ENCODE data around the gene MCMBP.

DNA sequence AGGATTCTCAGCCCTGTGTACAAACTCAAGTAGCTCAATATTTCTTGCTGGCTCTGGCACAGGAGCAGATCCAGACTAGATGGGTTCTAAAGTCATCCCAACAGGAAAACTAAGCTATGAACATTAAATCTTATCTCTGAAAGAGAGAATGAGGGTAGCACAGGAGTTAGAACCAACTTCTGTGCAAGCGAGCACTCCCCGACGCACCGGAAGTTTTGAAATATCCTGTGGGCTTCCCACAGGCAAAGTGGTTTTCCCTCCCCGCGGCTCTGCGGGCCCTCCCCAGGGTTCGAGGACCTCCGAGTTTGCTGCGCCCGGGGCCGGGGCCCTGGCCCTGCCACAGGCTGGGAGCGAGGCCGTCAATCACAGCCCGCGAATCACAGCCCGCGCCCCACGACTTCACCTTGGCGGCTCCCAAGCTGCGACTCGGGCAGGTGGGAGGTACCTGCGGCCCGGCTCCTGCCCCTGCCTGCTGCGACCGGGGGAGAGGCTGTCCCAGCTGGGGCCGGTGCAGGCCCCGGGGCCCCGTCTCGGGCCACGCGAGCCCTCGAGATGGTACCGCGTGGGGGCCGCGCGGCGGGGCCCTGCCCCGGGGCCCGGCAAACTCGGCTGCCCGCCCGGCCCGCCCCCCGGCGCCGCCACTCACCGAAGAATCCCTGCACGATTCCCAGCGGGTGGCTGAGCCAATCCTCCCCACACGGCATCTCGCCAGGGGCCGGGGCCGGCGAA is 598 bp downstream of the MCMBP start:
- TF ChIP-seq ZNF776 (tag by site-specific recombination; IDR thresholded peaks at IDR 0.05; ENCODE audit: borderline replicate concordance) (no peak), ZNF223 (tag by site-specific recombination; IDR thresholded peaks at IDR 0.05) (no peak), ZNF274 (IDR thresholded peaks at IDR 0.05; ENCODE audit: low read length) (no peak), ZNF274 (tag by site-specific recombination; IDR thresholded peaks at IDR 0.05; ENCODE audit: borderline replicate concordance) (no peak), ZNF302 (tag by site-specific recombination; IDR thresholded peaks at IDR 0.05; ENCODE audit: low read depth) (no peak)
- TF ChIP-seq, protein P1, sequence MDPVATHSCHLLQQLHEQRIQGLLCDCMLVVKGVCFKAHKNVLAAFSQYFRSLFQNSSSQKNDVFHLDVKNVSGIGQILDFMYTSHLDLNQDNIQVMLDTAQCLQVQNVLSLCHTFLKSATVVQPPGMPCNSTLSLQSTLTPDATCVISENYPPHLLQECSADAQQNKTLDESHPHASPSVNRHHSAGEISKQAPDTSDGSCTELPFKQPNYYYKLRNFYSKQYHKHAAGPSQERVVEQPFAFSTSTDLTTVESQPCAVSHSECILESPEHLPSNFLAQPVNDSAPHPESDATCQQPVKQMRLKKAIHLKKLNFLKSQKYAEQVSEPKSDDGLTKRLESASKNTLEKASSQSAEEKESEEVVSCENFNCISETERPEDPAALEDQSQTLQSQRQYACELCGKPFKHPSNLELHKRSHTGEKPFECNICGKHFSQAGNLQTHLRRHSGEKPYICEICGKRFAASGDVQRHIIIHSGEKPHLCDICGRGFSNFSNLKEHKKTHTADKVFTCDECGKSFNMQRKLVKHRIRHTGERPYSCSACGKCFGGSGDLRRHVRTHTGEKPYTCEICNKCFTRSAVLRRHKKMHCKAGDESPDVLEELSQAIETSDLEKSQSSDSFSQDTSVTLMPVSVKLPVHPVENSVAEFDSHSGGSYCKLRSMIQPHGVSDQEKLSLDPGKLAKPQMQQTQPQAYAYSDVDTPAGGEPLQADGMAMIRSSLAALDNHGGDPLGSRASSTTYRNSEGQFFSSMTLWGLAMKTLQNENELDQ (tag by site-specific recombination; IDR thresholded peaks at IDR 0.05; ENCODE audit: low read depth): no peak
- TF ChIP-seq, protein P2, sequence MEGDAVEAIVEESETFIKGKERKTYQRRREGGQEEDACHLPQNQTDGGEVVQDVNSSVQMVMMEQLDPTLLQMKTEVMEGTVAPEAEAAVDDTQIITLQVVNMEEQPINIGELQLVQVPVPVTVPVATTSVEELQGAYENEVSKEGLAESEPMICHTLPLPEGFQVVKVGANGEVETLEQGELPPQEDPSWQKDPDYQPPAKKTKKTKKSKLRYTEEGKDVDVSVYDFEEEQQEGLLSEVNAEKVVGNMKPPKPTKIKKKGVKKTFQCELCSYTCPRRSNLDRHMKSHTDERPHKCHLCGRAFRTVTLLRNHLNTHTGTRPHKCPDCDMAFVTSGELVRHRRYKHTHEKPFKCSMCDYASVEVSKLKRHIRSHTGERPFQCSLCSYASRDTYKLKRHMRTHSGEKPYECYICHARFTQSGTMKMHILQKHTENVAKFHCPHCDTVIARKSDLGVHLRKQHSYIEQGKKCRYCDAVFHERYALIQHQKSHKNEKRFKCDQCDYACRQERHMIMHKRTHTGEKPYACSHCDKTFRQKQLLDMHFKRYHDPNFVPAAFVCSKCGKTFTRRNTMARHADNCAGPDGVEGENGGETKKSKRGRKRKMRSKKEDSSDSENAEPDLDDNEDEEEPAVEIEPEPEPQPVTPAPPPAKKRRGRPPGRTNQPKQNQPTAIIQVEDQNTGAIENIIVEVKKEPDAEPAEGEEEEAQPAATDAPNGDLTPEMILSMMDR (tag by site-specific recombination; IDR thresholded peaks at IDR 0.05): no peak
- TF ChIP-seq, protein P3, sequence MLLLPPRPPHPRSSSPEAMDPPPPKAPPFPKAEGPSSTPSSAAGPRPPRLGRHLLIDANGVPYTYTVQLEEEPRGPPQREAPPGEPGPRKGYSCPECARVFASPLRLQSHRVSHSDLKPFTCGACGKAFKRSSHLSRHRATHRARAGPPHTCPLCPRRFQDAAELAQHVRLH (tag by site-specific recombination; IDR thresholded peaks at IDR 0.05): no peak

All from HEK293 (cell line).